ENCODE results near the gene IL1R1. TPM values are rescaled to one million over a fixed set of nuclear protein-coding genes. Genes with fewer than 3 reads are reported as not detected.

IL1R1 gene
- total RNA-seq, 1 experiment from 2014 or later: 0.39 TPM

- H3K4me2 ChIP-seq (ENCODE audit: insufficient read depth, insufficient read length, low read length): no peak overlapping the region
- H3K4me1 Mint-ChIP-seq: no peaks in the 10 kb centered on the region
- no peak overlapping the region for H2BK15ac ChIP-seq (ENCODE audit: low read depth, low read length)
- no peak overlapping the region for H3K27ac Mint-ChIP-seq
- no peak overlapping the region for H3K14ac ChIP-seq (ENCODE audit: insufficient read depth, low read length)
- H3K27me3 ChIP-seq (ENCODE audit: insufficient read depth, low read length): no peaks in the 10 kb centered on the region
- H3T11ph ChIP-seq (ENCODE audit: low read length): no peak overlapping the region
- no peaks in the 10 kb centered on the region for H3K4me1 ChIP-seq (ENCODE audit: insufficient read depth, low read length)
- H2BK5ac ChIP-seq (ENCODE audit: insufficient read length, low read length): no peak overlapping the region
- no peaks in the 10 kb centered on the region for H3K79me1 ChIP-seq (ENCODE audit: insufficient read depth, low read depth, low read length, poor library complexity, severe bottlenecking)
- no peaks in the 10 kb centered on the region for H3K9me3 ChIP-seq (ENCODE audit: control insufficient read depth, low read depth, low read length)
- H2AK5ac ChIP-seq (ENCODE audit: insufficient read length, low read length): no peak overlapping the region
- no peak overlapping the region for H4K8ac ChIP-seq (replicated peaks; ENCODE audit: insufficient read length, low read depth, low read length)
- H3K9me3 Mint-ChIP-seq: peaks cover 0 to 9% of the 10 kb centered on the region in 2 experiments; a peak in 3 of 5 replicates
- H4K91ac ChIP-seq (ENCODE audit: insufficient read length, low read depth, low read length): no peak overlapping the region
- no peaks in the 10 kb centered on the region for H3K79me2 ChIP-seq (ENCODE audit: insufficient read depth, low read length)
- H3K23me2 ChIP-seq (ENCODE audit: insufficient read length, low read depth, low read length, poor library complexity, severe bottlenecking): no peaks in the 10 kb centered on the region
- H2BK120ac ChIP-seq (ENCODE audit: low read depth, low read length, poor library complexity, severe bottlenecking): no peak overlapping the region
- TF ChIP-seq CTCF (conservative IDR thresholded peaks at IDR 0.05): no peak
- no peak overlapping the region for H2BK12ac ChIP-seq (ENCODE audit: insufficient read length, low read depth, low read length)
- H3K18ac ChIP-seq (ENCODE audit: insufficient read length, low read depth, low read length): no peak overlapping the region
- 100% methylated on average over 2 of the region's 4 CpGs for WGBS (ENCODE audit: extremely low coverage, insufficient read length, low lambda C conversion rate)
- H4K5ac ChIP-seq (ENCODE audit: insufficient read length, low read depth, low read length): no peak overlapping the region
- DNase-seq: no peak
- H3K23ac ChIP-seq (ENCODE audit: insufficient read length, low read depth, low read length): no peak overlapping the region
- H3K27me3 Mint-ChIP-seq (ENCODE audit: low read depth): peaks cover 1% of the 10 kb centered on the region; the same call in 1 of the 2 replicates
- no peaks in the 10 kb centered on the region for H4K20me1 ChIP-seq (ENCODE audit: control insufficient read depth, insufficient read depth, insufficient read length)
- H3K4ac ChIP-seq (ENCODE audit: low read depth, low read length): no peak overlapping the region
- H3K9ac ChIP-seq (ENCODE audit: extremely low read depth, insufficient read length, low read length): no peak overlapping the region
- no peak overlapping the region for H3K4me3 Mint-ChIP-seq
- H2AFZ ChIP-seq (ENCODE audit: low read length): no peak overlapping the region
- H2BK20ac ChIP-seq (ENCODE audit: low read depth, low read length, poor library complexity, severe bottlenecking): no peak overlapping the region
- H3K56ac ChIP-seq (ENCODE audit: insufficient read length, low read depth, low read length): no peak overlapping the region
- 0 out of 7 replicates have a peak, but pooled peaks cover 0 to 2% (median 0%) of the 10 kb centered on the region in 3 experiments for H3K36me3 Mint-ChIP-seq (ENCODE audit: insufficient read depth in 1 of 3, low read depth in 3 of 3)
- no peak overlapping the region for H3K27ac ChIP-seq (ENCODE audit: insufficient read length, low read depth, low read length)
Observed at GRCh38 chr2:102098756-102099155, 43.8 kb upstream of the IL1R1 start.
